ENCODE data around the gene SYNE1. TPM values are rescaled to one million over a fixed set of nuclear protein-coding genes. Genes with fewer than 3 reads are reported as not detected.

The SYNE1 gene
- total and polyA plus RNA-seq, 2 of the 8 experiments (the other 6 are each of a cell fraction or from before 2014, with no cell fraction given) = 2.8 to 5.5 TPM

DNA sequence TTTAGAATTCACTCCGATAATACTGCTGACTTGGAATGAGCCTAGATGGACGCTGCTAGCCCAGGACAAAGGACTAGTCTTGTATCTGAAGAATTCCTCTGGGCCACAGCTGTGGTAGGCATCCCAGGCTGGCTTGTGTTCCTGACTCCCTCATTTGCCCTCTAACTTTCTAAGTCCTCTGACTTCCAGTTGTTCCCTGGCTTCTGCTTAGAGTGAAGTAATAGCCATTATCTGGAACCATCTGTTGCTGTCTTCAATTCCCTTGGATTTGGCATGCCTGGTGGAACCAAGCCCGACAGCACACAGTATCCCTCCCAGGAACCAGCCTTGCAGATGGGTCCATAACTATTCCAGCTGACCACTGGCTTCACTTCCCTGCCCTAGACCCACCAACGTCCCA is 376.0 kb downstream of the SYNE1 start (continued):
- TF ChIP-seq KDM5A (IDR thresholded peaks at IDR 0.05; ENCODE audit: low read length) = no peak

- FAIRE-seq = no peak
- CTCF ChIA-PET (ENCODE audit: partially characterized antibody) = no interaction called here
- no peak overlapping the region for H2BK15ac ChIP-seq (ENCODE audit: low read length)
Observed at GRCh38 chr6:152259234-152259633, 377.9 kb downstream of the SYNE1 start.

More at GRCh38 chr6:152259234-152259633, 377.9 kb downstream of the SYNE1 start:
- H3K4ac ChIP-seq (replicated peaks; ENCODE audit: insufficient read length, low read depth, low read length) = no peak overlapping the region
- H3K4me3 ChIP-seq (ENCODE audit: extremely low read depth in 1 of 4, insufficient read depth in 2 of 4, low read depth in 3 of 4, low read length in 4 of 4) = no peak overlapping the region
- no peaks in the 10 kb centered on the region for H3K36me3 ChIP-seq (ENCODE audit: control insufficient read depth in 2 of 4, insufficient read depth in 4 of 4, low read length in 3 of 4)
- peaks cover 14 to 17% of the 10 kb centered on the region in 2 experiments for H3K9me3 ChIP-seq (ENCODE audit: insufficient read depth in 2 of 2, low read depth in 1 of 2, low read length in 1 of 2)
- H3K14ac ChIP-seq (ENCODE audit: insufficient read length) = no peak overlapping the region
- no peak overlapping the region for H3K18ac ChIP-seq (ENCODE audit: extremely low read depth, low read length)
- no peak overlapping the region for H2BK20ac ChIP-seq (ENCODE audit: low read length)
- TF ChIP-seq JUND (IDR thresholded peaks at IDR 0.05; ENCODE audit: low read length) (no peak), RNF2 (IDR thresholded peaks at IDR 0.05; ENCODE audit: borderline replicate concordance, low read depth, low read length, missing control alignments, poor library complexity, severe bottlenecking) (no peak), KDM1A (IDR thresholded peaks at IDR 0.05; ENCODE audit: borderline replicate concordance, low read length) (no peak), CEBPB (IDR thresholded peaks at IDR 0.05; ENCODE audit: low read depth, low read length) (no peak), CHD2 (IDR thresholded peaks at IDR 0.05; ENCODE audit: low read length) (no peak), BACH1 (IDR thresholded peaks at IDR 0.05; ENCODE audit: low read length) (no peak), SP1 (IDR thresholded peaks at IDR 0.05; ENCODE audit: low read depth, low read length) (no peak), GABPA (IDR thresholded peaks at IDR 0.05; ENCODE audit: borderline replicate concordance, insufficient read depth, low read length) (no peak), KDM4A (IDR thresholded peaks at IDR 0.05; ENCODE audit: low read depth, low read length, severe bottlenecking) (no peak), NANOG (IDR thresholded peaks at IDR 0.05; ENCODE audit: insufficient read depth, low read depth, low read length, poor library complexity, severe bottlenecking) (no peak), FOSL1 (IDR thresholded peaks at IDR 0.05; ENCODE audit: insufficient read depth, low read depth, low read length) (no peak)
- TF ChIP-seq, protein P1, sequence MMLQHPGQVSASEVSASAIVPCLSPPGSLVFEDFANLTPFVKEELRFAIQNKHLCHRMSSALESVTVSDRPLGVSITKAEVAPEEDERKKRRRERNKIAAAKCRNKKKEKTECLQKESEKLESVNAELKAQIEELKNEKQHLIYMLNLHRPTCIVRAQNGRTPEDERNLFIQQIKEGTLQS (IDR thresholded peaks at IDR 0.05; ENCODE audit: insufficient read depth, low read depth, low read length) = no peak
- no peak overlapping the region for H2BK12ac ChIP-seq (ENCODE audit: low read depth, low read length)
- no peaks in the 10 kb centered on the region for H3K4me1 ChIP-seq (replicated peaks in 1 of 4; ENCODE audit: control insufficient read depth in 3 of 4, insufficient read depth in 4 of 4, low read length in 3 of 4)
- H3K27ac ChIP-seq (ENCODE audit: low read depth, low read length) = no peak overlapping the region
- no peak overlapping the region for H3K23ac ChIP-seq (ENCODE audit: insufficient read length)
- no peaks in the 10 kb centered on the region for H4K20me1 ChIP-seq (replicated peaks in 1 of 2; ENCODE audit: control insufficient read depth in 1 of 2, insufficient read depth in 2 of 2, low read length in 2 of 2)
- no peak overlapping the region for H4K5ac ChIP-seq (ENCODE audit: insufficient read length, low read depth, low read length)
- no peak overlapping the region for H3K9ac ChIP-seq (replicated peaks in 1 of 4; ENCODE audit: extremely low read depth in 1 of 4, low read depth in 3 of 4, low read length in 3 of 4)
- POLR2A ChIA-PET (ENCODE audit: partially characterized antibody) = no interaction called here
- H3K79me2 ChIP-seq (ENCODE audit: control insufficient read depth in 1 of 2, insufficient read depth in 2 of 2, low read length in 2 of 2) = no peaks in the 10 kb centered on the region
- H3K23me2 ChIP-seq (ENCODE audit: low read depth, low read length) = no peaks in the 10 kb centered on the region
- DNase-seq (ENCODE audit: low read depth in 1 of 2, low spot score in 2 of 2) = no peak
- 92% methylated on average over 3 of the region's 3 CpGs; no CpG with 5 or more reads in 1 of the 2 experiments for whole genome bisulfite sequencing, 2 experiments (ENCODE audit: extremely low coverage in 1 of 2, insufficient coverage in 1 of 2, insufficient read length in 1 of 2, insufficient replicate concordance in 2 of 2, low coverage in 1 of 2, low lambda C conversion rate in 2 of 2, missing lambda C conversion rate in 1 of 2)
- H4K8ac ChIP-seq (ENCODE audit: extremely low read depth, insufficient read depth, low read length) = no peak overlapping the region
- no peak overlapping the region for H2AK5ac ChIP-seq (ENCODE audit: low read depth, low read length)
- no peak overlapping the region for H2AFZ ChIP-seq (ENCODE audit: low read length)
- no peak overlapping the region for H3K56ac ChIP-seq (replicated peaks; ENCODE audit: insufficient read length, low read depth, low read length)
- no peak overlapping the region for H3K4me2 ChIP-seq (ENCODE audit: insufficient read depth in 1 of 2, low read depth in 2 of 2, low read length in 2 of 2)
- H2BK5ac ChIP-seq (ENCODE audit: low read depth, low read length) = no peak overlapping the region
- no peaks in the 10 kb centered on the region for H3K79me1 ChIP-seq (ENCODE audit: low read depth, low read length)
- no peak overlapping the region for H4K91ac ChIP-seq (replicated peaks; ENCODE audit: insufficient read length, low read length)
- no peaks in the 10 kb centered on the region for H3K27me3 ChIP-seq (replicated peaks in 1 of 4; ENCODE audit: control insufficient read depth in 3 of 4, extremely low read depth in 1 of 4, insufficient read depth in 3 of 4, low read length in 3 of 4)
- no peak overlapping the region for H2BK120ac ChIP-seq (replicated peaks; ENCODE audit: low read depth, low read length)

Data from H1 (cell line).